ENCODE measurements around the gene HOXD12. TPM values are rescaled to one million over a fixed set of nuclear protein-coding genes. Genes with fewer than 3 reads are reported as not detected.

HOXD12 gene
- total RNA-seq, 1 experiment from 2014 or later = 0.13 TPM

DNA sequence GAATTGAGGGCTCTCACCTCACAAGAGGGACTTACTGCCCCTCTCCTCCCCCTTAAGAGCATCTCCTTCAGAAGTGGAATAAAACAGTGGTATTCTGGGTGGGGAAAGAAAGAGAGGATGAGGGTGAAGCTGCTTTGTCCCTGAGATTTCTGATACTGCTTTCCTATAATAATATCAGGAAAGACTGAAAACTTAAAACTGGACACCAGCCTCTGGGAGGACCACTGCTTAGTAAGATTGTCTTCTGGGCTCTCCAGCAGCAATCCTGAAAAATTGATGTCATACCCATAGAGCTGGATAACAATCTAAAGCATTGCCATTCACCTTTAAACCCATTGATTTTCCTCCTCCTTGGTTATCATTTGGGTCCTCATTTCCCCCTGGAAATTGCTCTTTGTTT is 47.0 kb downstream of the HOXD12 start:
- CTCF ChIA-PET = interaction anchor here (0.5 kb wide), 1 partner anchor 60 kb away, joined by 4 read pairs; no protein-coding TSS in a partner anchor
- no TSS peak for BruUV-seq (replicated peaks)
- ATAC-seq (no peak), DNase-seq (ENCODE audit: low read depth, low spot score) (no peak)
- in situ Hi-C loops (cut with HindIII; ENCODE audit: low pct_unique_long_range_greater_than_20kb, low sequenced_read_pairs) (no loop called here), intact Hi-C loops (cut with micrococcal nuclease; ENCODE audit: unreplicated experiment) (no loop called here)
- POLR2A ChIA-PET = no interaction called here
- H3K36me3 ChIP-seq (ENCODE audit: control insufficient read depth, insufficient read depth, low read length) = no peaks in the 10 kb centered on the region
- no peaks in the 10 kb centered on the region for H3K27me3 ChIP-seq (ENCODE audit: control insufficient read depth, insufficient read depth, low read length)
- TF ChIP-seq, protein P1, sequence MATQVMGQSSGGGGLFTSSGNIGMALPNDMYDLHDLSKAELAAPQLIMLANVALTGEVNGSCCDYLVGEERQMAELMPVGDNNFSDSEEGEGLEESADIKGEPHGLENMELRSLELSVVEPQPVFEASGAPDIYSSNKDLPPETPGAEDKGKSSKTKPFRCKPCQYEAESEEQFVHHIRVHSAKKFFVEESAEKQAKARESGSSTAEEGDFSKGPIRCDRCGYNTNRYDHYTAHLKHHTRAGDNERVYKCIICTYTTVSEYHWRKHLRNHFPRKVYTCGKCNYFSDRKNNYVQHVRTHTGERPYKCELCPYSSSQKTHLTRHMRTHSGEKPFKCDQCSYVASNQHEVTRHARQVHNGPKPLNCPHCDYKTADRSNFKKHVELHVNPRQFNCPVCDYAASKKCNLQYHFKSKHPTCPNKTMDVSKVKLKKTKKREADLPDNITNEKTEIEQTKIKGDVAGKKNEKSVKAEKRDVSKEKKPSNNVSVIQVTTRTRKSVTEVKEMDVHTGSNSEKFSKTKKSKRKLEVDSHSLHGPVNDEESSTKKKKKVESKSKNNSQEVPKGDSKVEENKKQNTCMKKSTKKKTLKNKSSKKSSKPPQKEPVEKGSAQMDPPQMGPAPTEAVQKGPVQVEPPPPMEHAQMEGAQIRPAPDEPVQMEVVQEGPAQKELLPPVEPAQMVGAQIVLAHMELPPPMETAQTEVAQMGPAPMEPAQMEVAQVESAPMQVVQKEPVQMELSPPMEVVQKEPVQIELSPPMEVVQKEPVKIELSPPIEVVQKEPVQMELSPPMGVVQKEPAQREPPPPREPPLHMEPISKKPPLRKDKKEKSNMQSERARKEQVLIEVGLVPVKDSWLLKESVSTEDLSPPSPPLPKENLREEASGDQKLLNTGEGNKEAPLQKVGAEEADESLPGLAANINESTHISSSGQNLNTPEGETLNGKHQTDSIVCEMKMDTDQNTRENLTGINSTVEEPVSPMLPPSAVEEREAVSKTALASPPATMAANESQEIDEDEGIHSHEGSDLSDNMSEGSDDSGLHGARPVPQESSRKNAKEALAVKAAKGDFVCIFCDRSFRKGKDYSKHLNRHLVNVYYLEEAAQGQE (IDR thresholded peaks at IDR 0.05; ENCODE audit: insufficient read depth in 1 of 2, low read depth in 2 of 2, low read length in 1 of 2) = no peak
- TF ChIP-seq, protein P2, sequence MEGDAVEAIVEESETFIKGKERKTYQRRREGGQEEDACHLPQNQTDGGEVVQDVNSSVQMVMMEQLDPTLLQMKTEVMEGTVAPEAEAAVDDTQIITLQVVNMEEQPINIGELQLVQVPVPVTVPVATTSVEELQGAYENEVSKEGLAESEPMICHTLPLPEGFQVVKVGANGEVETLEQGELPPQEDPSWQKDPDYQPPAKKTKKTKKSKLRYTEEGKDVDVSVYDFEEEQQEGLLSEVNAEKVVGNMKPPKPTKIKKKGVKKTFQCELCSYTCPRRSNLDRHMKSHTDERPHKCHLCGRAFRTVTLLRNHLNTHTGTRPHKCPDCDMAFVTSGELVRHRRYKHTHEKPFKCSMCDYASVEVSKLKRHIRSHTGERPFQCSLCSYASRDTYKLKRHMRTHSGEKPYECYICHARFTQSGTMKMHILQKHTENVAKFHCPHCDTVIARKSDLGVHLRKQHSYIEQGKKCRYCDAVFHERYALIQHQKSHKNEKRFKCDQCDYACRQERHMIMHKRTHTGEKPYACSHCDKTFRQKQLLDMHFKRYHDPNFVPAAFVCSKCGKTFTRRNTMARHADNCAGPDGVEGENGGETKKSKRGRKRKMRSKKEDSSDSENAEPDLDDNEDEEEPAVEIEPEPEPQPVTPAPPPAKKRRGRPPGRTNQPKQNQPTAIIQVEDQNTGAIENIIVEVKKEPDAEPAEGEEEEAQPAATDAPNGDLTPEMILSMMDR (IDR thresholded peaks at IDR 0.05) = no peak
- TF ChIP-seq POLR2AphosphoS5 (IDR thresholded peaks at IDR 0.05; ENCODE audit: low read depth, low read length) = no peak
- no peak for TF ChIP-seq SIN3A (IDR thresholded peaks at IDR 0.05; ENCODE audit: borderline replicate concordance, insufficient read depth, low read depth, low read length)
- no peaks in the 10 kb centered on the region for H3K9me3 ChIP-seq (ENCODE audit: control insufficient read depth, insufficient read depth, low read depth, low read length)
- no peak overlapping the region for H3K27ac ChIP-seq (ENCODE audit: low read length)
- no peaks in the 10 kb centered on the region for H3K4me1 ChIP-seq (ENCODE audit: control insufficient read depth, insufficient read depth, low read length)
- H3K4me3 ChIP-seq (ENCODE audit: low read depth in 2 of 2, low read length in 2 of 2) = no peak overlapping the region

DNA sequence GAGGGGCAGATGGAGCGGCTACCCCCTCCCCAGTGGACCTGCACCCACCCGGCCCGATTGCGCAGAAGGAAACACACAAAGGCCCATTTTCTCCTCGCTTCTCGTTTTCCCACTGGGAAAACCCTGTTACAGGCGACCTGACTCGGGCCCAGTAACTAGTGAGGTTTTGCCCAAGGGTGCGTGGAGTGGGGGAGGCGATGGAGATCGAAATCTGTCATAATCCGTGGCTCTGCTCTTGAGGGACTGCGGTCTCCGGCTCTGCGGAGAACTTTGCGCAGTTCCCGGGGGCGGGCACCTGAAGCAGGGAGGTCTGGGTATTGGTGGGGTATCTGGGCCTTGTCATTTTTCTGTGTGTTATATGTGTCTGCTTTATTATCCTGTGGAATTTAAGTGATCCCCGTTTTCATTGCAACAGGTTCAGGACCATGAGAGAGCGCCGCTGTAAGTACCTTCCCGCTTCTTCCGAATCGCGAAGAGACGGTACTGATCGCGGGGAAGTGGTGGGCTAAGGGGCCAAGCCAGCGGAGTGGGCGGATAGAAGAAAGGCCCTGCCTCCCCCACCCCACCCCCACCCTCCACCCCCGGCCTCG is 47.7 kb downstream of the HOXD12 start:
- intact Hi-C loops (cut with micrococcal nuclease; ENCODE audit: unreplicated experiment) (no loop called here), in situ Hi-C loops (cut with HindIII; ENCODE audit: low pct_unique_long_range_greater_than_20kb, low sequenced_read_pairs) (no loop called here)
- ATAC-seq = no peak
- POLR2A ChIA-PET = no interaction called here
- CTCF ChIA-PET = no interaction called here
- no TSS peak for BruUV-seq (replicated peaks)
- no peak overlapping the region for H3K4me3 ChIP-seq (ENCODE audit: low read depth in 2 of 2, low read length in 2 of 2)
- H3K27me3 ChIP-seq (ENCODE audit: control insufficient read depth, insufficient read depth, low read length) = no peaks in the 10 kb centered on the region
- H3K36me3 ChIP-seq (ENCODE audit: control insufficient read depth, insufficient read depth, low read length) = no peaks in the 10 kb centered on the region
- H3K27ac ChIP-seq (ENCODE audit: low read length) = no peak overlapping the region
- H3K4me1 ChIP-seq (ENCODE audit: control insufficient read depth, insufficient read depth, low read length) = no peaks in the 10 kb centered on the region
- no peak for DNase-seq (ENCODE audit: low read depth, low spot score)
- TF ChIP-seq TCF7L2 (IDR thresholded peaks at IDR 0.05; ENCODE audit: low read depth, low read length) (no peak), SIN3A (IDR thresholded peaks at IDR 0.05; ENCODE audit: borderline replicate concordance, insufficient read depth, low read depth, low read length) (no peak), POLR2AphosphoS5 (IDR thresholded peaks at IDR 0.05; ENCODE audit: low read depth, low read length) (no peak)
- TF ChIP-seq, protein P1 (IDR thresholded peaks at IDR 0.05; ENCODE audit: insufficient read depth in 1 of 2, low read depth in 2 of 2, low read length in 1 of 2) = no peak
- TF ChIP-seq, protein P2 (IDR thresholded peaks at IDR 0.05) = no peak
- H3K9me3 ChIP-seq (ENCODE audit: control insufficient read depth, insufficient read depth, low read depth, low read length) = no peaks in the 10 kb centered on the region

All from Panc1 (cell line).